ENCODE measurements around the gene PGP.
"Not testable (repeated sequence)": the region's sequence is repeated elsewhere in the genome, so short reads cannot be mapped to it uniquely, and the experiment has no call there.

The PGP gene

GRCh38 chr16:2213817-2214718, 572 bp downstream of the PGP start:
- DNase-seq, result peak; percentile 49

GRCh38 chr16:2212362-2213324, 2.0 kb downstream of the PGP start:
- no peak for DNase-seq

- DNase-seq, result no peak
These were observed 2.7 kb downstream of the PGP start for GRCh38 chr16:2211923-2212347.

- DNase-seq, result no peak
These were observed 4.0 kb downstream of the PGP start, which contains the start of gene BRICD5 for GRCh38 chr16:2210386-2211365. BRICD5 (minus strand) TSS chr16:2210863; CDS start chr16:2210833, 30 bp downstream.

- no peak for DNase-seq
These were observed 4.7 kb downstream of the PGP start for GRCh38 chr16:2210009-2210332.

GRCh38 chr16:2209258-2210008, 5.2 kb downstream of the PGP start:
- DNase-seq, result no peak

GRCh38 chr16:2208772-2209171, 5.9 kb downstream of the PGP start:
- DNase-seq, result no peak

GRCh38 chr16:2208308-2208707, 6.3 kb downstream of the PGP start:
- DNase-seq, result no peak

GRCh38 chr16:2207872-2208271, 6.8 kb downstream of the PGP start:
- DNase-seq, result no peak

GRCh38 chr16:2206780-2207433, 7.7 kb downstream of the PGP start:
- no peak for DNase-seq

- no peak for DNase-seq
These were observed 8.2 kb downstream of the PGP start for GRCh38 chr16:2206420-2206779.

- DNase-seq, result no peak
These were observed 8.7 kb downstream of the PGP start for GRCh38 chr16:2205967-2206313.

GRCh38 chr16:2205104-2205966, 9.3 kb downstream of the PGP start, which contains the start of gene MLST8:
MLST8 (plus strand) TSS chr16:2205454; CDS start chr16:2206086, 632 bp downstream.
- DNase-seq, result peak; percentile 98

GRCh38 chr16:2204416-2205103, 10.1 kb downstream of the PGP start:
- DNase-seq, result no peak

- DNase-seq, result not testable (repeated sequence)
These were observed 11.4 kb downstream of the PGP start for GRCh38 chr16:2203119-2203688.

GRCh38 chr16:2200313-2200712, 14.3 kb downstream of the PGP start:
- DNase-seq, result no peak

GRCh38 chr16:2199621-2200139, 15.0 kb downstream of the PGP start:
- DNase-seq, result no peak

GRCh38 chr16:2199095-2199494, 15.5 kb downstream of the PGP start:
- DNase-seq, result no peak

- no peak for DNase-seq
These were observed 16.4 kb downstream of the PGP start for GRCh38 chr16:2198283-2198682.
